ENCODE results near the gene APBB2.

- TF ChIP-seq CTCF (IDR thresholded peaks at IDR 0.05) (no peak), EP300 (IDR thresholded peaks at IDR 0.05) (no peak), POLR2A (IDR thresholded peaks at IDR 0.05) (no peak)
These were observed 144.5 kb downstream of the APBB2 start for GRCh38 chr4:41069838-41070237.

All from tibial nerve (tissue), 4 donors.